OCI-LY1 (cell line): ENCODE data around the gene PRTN3.
"Not testable (repeated sequence)": the region's sequence is repeated elsewhere in the genome, so short reads cannot be mapped to it uniquely, and the experiment has no call there.

ENCODE experiments used
- H2AFZ ChIP-seq: fragments of 200-600 bp; sonication (generic), shearing (Covaris generic); 2 replicates; pipeline ENCODE4 v1.6.0; 2014; ENCODE audit warnings: antibody characterized with exemption, mild to moderate bottlenecking, low read length
- H3F3A ChIP-seq: fragments of 200-600 bp; sonication (generic), shearing (Covaris generic); 2 replicates; pipeline ENCODE4 v1.6.0; 2014; ENCODE audit warnings: mild to moderate bottlenecking, antibody characterized with exemption, low read length, moderate library complexity; ENCODE audit not compliant: insufficient read depth
- H3K27ac ChIP-seq: fragments of 200-600 bp; sonication (generic); 2 replicates; pipeline ENCODE4 v1.5.1; 2014; ENCODE audit warnings: low read length, mixed run types, mild to moderate bottlenecking, low read depth; ENCODE audit not compliant: poor library complexity, severe bottlenecking
- H3K27me3 ChIP-seq: fragments of 200-600 bp; sonication (generic); 2 replicates; pipeline ENCODE4 v1.6.0; 2014; ENCODE audit warnings: antibody characterized with exemption, mild to moderate bottlenecking, low read length, moderate library complexity; ENCODE audit not compliant: insufficient read depth
- H3K36me3 ChIP-seq: fragments of 200-600 bp; sonication (generic); 2 replicates; pipeline ENCODE4 v1.6.1; 2014; ENCODE audit warnings: mild to moderate bottlenecking, antibody characterized with exemption, low read length, moderate library complexity, mixed read lengths; ENCODE audit not compliant: insufficient read depth
- H3K4me1 ChIP-seq: fragments of 200-600 bp; sonication (generic); 2 replicates; pipeline ENCODE4 v1.5.1; 2014; ENCODE audit warnings: mild to moderate bottlenecking, low read length, moderate library complexity; ENCODE audit not compliant: insufficient read depth, severe bottlenecking
- H3K4me2 ChIP-seq: fragments of 200-600 bp; sonication (generic), shearing (Covaris generic); 2 replicates; pipeline ENCODE4 v1.6.1; 2014; ENCODE audit warnings: low read length
- H3K4me3 ChIP-seq: fragments of 200-600 bp; sonication (generic); 2 replicates; pipeline ENCODE4 v1.5.1; 2014; ENCODE audit warnings: low read length, low read depth, mild to moderate bottlenecking, mixed read lengths; ENCODE audit not compliant: poor library complexity, severe bottlenecking
- H3K79me2 ChIP-seq: fragments of 200-600 bp; shearing (Covaris generic); 2 replicates; pipeline ENCODE4 v1.6.1; 2016; ENCODE audit warnings: mixed run types, low read length, mixed read lengths; ENCODE audit not compliant: insufficient read depth
- H3K9ac ChIP-seq: fragments of 200-600 bp; sonication (generic), shearing (Covaris generic); 2 replicates; pipeline ENCODE4 v1.6.1; 2014; ENCODE audit warnings: mild to moderate bottlenecking, low read length, mixed read lengths
- H3K9me2 ChIP-seq: fragments of 200-600 bp; sonication (generic), shearing (Covaris generic); 2 replicates; pipeline ENCODE4 v1.6.1; 2014; ENCODE audit warnings: low read depth, mild to moderate bottlenecking, low read length, mixed read lengths
- H3K9me3 ChIP-seq: fragments of 200-600 bp; shearing (Covaris generic); 2 replicates; pipeline ENCODE4 v1.6.1; 2014; ENCODE audit warnings: low read length, mixed read lengths
- H4K20me1 ChIP-seq: fragments of 200-600 bp; sonication (generic), shearing (Covaris generic); 2 replicates; pipeline ENCODE4 v1.6.0; 2016; ENCODE audit warnings: mild to moderate bottlenecking, low read length; ENCODE audit not compliant: insufficient read depth
- EZH2 ChIP-seq: fragments of 200-600 bp; sonication (generic), shearing (Covaris generic); IDR thresholded peaks from 2 replicates; pipeline ENCODE4 v1.8.0; 2017; ENCODE audit warnings: borderline replicate concordance, mixed run types, mild to moderate bottlenecking, antibody characterized with exemption, low read length, moderate library complexity, mixed read lengths
- TF ChIP-seq, protein P1 (sequence below): fragments of 200-600 bp; sonication (generic), shearing (Covaris generic); IDR thresholded peaks from 2 replicates; pipeline ENCODE4 v1.5.1; 2017; ENCODE audit warnings: mild to moderate bottlenecking, antibody characterized with exemption, low read length, moderate library complexity, mixed read lengths

Gene PRTN3

DNA sequence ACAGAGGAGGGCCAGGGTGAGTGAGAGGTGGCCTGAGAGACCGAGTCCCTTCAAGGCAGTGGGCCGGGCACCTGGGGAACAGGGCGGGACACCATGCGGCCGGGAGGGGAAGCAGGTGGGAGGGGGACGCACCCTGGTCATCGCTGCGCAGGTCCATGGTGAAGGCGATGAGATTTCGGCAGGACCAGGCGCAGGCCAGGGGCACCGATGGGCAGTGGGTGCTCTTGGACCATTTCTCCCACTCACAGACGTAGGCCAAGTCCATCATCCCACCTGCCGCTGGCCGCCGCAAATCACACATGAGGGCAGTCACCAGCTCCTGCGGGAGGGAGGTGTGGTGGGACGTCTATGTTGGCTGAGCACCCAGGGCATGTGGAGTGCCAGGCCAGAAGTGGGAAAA is 50.0 kb downstream of the PRTN3 start:
- Histone ChIP-seq H3K36me3 (peaks cover 18% of the 10 kb centered on the region), H3K4me3 (no peak overlapping the region), H3K27ac (peak overlapping the region; percentile 75), H3K4me1 (peaks cover 14% of the 10 kb centered on the region), H4K20me1 (no peaks in the 10 kb centered on the region), H2AFZ (no peak overlapping the region), H3K9me3 (no peaks in the 10 kb centered on the region), H3K79me2 (no peaks in the 10 kb centered on the region), H3F3A (peaks cover 4% of the 10 kb centered on the region; the same call in 1 of the 2 replicates), H3K9ac (no peak overlapping the region), H3K4me2 (no peak overlapping the region), H3K9me2 (no peaks in the 10 kb centered on the region), H3K27me3 (no peaks in the 10 kb centered on the region)
- TF ChIP-seq, protein P1, sequence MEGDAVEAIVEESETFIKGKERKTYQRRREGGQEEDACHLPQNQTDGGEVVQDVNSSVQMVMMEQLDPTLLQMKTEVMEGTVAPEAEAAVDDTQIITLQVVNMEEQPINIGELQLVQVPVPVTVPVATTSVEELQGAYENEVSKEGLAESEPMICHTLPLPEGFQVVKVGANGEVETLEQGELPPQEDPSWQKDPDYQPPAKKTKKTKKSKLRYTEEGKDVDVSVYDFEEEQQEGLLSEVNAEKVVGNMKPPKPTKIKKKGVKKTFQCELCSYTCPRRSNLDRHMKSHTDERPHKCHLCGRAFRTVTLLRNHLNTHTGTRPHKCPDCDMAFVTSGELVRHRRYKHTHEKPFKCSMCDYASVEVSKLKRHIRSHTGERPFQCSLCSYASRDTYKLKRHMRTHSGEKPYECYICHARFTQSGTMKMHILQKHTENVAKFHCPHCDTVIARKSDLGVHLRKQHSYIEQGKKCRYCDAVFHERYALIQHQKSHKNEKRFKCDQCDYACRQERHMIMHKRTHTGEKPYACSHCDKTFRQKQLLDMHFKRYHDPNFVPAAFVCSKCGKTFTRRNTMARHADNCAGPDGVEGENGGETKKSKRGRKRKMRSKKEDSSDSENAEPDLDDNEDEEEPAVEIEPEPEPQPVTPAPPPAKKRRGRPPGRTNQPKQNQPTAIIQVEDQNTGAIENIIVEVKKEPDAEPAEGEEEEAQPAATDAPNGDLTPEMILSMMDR = no peak
- TF ChIP-seq EZH2 = no peak

DNA sequence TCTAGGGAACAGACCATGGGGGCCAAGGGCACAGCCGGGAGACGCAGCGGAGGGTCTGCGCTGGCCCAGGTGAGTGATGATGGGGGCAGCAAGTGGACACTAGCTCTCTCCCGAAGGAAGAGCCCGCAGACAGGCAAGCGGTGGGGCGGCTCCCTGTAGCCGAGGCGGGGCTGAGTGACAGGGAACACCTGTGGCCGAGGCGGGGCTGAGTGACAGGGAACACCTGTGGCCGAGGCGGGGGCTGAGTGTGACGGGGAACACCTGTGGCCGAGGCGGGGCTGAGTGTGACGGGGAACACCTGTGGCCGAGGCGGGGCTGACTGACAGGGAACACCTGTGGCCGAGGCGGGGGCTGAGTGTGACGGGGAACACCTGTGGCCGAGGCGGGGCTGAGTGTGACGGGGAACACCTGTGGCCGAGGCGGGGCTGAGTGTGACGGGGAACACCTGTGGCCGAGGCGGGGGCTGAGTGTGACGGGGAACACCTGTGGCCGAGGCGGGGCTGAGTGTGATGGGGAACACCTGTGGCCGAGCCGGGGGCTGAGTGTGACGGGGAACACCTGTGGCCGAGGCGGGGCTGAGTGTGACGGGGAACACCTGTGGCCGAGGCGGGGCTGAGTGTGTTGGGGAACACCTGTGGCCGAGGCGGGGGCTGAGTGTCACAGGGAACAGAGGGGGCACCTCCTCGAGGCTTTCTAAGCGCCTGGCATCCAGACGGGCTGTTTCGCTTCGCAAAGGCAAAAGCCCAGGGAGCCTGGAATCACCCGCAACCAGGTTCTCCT is 50.8 kb downstream of the PRTN3 start:
- Histone ChIP-seq H3K4me1 (peaks cover 14% of the 10 kb centered on the region), H3K9ac (peak overlapping the region; percentile 92; the same call in 1 of the 2 replicates), H3K27ac (peak overlapping the region; percentile 80), H3K4me3 (peak overlapping the region; percentile 76), H3K36me3 (peaks cover 17% of the 10 kb centered on the region), H3K4me2 (peak overlapping the region; percentile 64)
- H2AFZ ChIP-seq, H3F3A ChIP-seq, H3K9me3 ChIP-seq, H4K20me1 ChIP-seq, H3K79me2 ChIP-seq, H3K9me2 ChIP-seq, H3K27me3 ChIP-seq: not testable (repeated sequence)

DNA sequence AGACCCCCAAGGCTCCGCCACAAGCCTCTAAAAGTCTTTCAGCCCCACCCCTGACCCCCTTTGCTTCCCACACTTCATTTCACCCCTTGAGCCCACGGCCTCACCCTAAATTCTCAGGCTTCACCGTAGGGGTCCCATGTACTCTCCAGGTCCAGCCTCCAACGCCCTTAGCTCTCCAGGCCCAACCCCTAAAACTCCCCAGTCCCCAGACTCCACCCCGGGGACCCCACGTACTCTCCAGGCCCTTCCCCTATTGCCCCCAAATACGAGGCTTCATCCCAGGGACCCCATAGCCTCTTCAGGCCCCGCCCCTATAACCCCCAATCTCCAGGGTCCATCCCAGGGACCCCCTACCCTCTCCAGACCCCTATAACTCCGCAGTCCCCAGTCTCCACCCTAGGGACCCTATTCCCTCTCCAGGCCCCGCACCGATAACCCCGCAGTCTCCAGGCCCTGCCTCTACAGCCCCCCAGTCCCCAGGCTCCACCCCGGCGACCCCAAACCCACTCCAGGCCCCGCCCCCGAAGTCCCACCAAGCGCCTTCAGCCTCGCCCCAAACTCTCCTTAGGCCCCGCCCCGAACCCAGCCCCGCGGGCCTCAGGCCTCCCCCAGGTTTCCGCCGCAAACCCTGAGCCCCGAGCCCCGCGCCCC is 51.6 kb downstream of the PRTN3 start:
- TF ChIP-seq, protein P1 = no peak
- no peak for TF ChIP-seq EZH2
- Histone ChIP-seq H4K20me1 (no peaks in the 10 kb centered on the region), H3F3A (peaks cover 4% of the 10 kb centered on the region; the same call in 1 of the 2 replicates), H3K27me3 (no peaks in the 10 kb centered on the region), H3K9me3 (no peaks in the 10 kb centered on the region), H3K9ac (peak overlapping the region; percentile 92), H3K4me1 (peaks cover 14% of the 10 kb centered on the region), H3K4me2 (peak overlapping the region; percentile 64), H3K79me2 (no peaks in the 10 kb centered on the region), H3K27ac (peak overlapping the region; percentile 80), H2AFZ (no peak overlapping the region), H3K9me2 (no peaks in the 10 kb centered on the region), H3K4me3 (peak overlapping the region; percentile 76), H3K36me3 (peaks cover 21% of the 10 kb centered on the region)
